Measurements from ENCODE around the gene NACC1. TPM values are rescaled to one million over a fixed set of nuclear protein-coding genes. Genes with fewer than 3 reads are reported as not detected.

Gene NACC1
- total RNA-seq, 1 experiment from 2014 or later = 80.9 TPM

GRCh38 chr19:13097033-13097462, 21.0 kb upstream of the NACC1 start:
- Mint-ChIP-seq H3K4me3 (ENCODE audit: low read depth, unreplicated experiment) (no peak overlapping the region), H3K4me1 (ENCODE audit: low read depth, unreplicated experiment) (no peaks in the 10 kb centered on the region), H3K27ac (ENCODE audit: unreplicated experiment) (no peak overlapping the region), H3K27me3 (ENCODE audit: unreplicated experiment) (no peaks in the 10 kb centered on the region), H3K9me3 (ENCODE audit: low read depth, unreplicated experiment) (no peaks in the 10 kb centered on the region), H3K36me3 (ENCODE audit: insufficient read depth, unreplicated experiment) (peaks cover 24% of the 10 kb centered on the region)
- intact Hi-C loops (cut with micrococcal nuclease; ENCODE audit: unreplicated experiment) = no loop called here
- no peak for DNase-seq
- TSS peak; percentile 23 for BruUV-seq (replicated peaks)
- CTCF ChIA-PET = no interaction called here
- TF ChIP-seq CTCF (IDR thresholded peaks at IDR 0.05; ENCODE audit: unreplicated experiment) = no peak

GRCh38 chr19:13097463-13098258, 20.4 kb upstream of the NACC1 start:
- BruUV-seq (replicated peaks) = no TSS peak
- peak overlapping the region; percentile 61 for H3K4me3 Mint-ChIP-seq (ENCODE audit: low read depth, unreplicated experiment)
- H3K27ac Mint-ChIP-seq (ENCODE audit: unreplicated experiment) = no peak overlapping the region
- no peaks in the 10 kb centered on the region for H3K9me3 Mint-ChIP-seq (ENCODE audit: low read depth, unreplicated experiment)
- DNase-seq = peak; percentile 24
- intact Hi-C loops (cut with micrococcal nuclease; ENCODE audit: unreplicated experiment) = no loop called here
- TF ChIP-seq CTCF (IDR thresholded peaks at IDR 0.05; ENCODE audit: unreplicated experiment) = no peak
- peaks cover 24% of the 10 kb centered on the region for H3K36me3 Mint-ChIP-seq (ENCODE audit: insufficient read depth, unreplicated experiment)
- CTCF ChIA-PET = no interaction called here
- no peaks in the 10 kb centered on the region for H3K27me3 Mint-ChIP-seq (ENCODE audit: unreplicated experiment)
- H3K4me1 Mint-ChIP-seq (ENCODE audit: low read depth, unreplicated experiment) = no peaks in the 10 kb centered on the region

GRCh38 chr19:13098277-13099072, 19.6 kb upstream of the NACC1 start:
- Mint-ChIP-seq H3K4me3 (ENCODE audit: low read depth, unreplicated experiment) (peak overlapping the region; percentile 61), H3K27ac (ENCODE audit: unreplicated experiment) (no peak overlapping the region), H3K9me3 (ENCODE audit: low read depth, unreplicated experiment) (no peaks in the 10 kb centered on the region), H3K27me3 (ENCODE audit: unreplicated experiment) (no peaks in the 10 kb centered on the region), H3K4me1 (ENCODE audit: low read depth, unreplicated experiment) (no peaks in the 10 kb centered on the region), H3K36me3 (ENCODE audit: insufficient read depth, unreplicated experiment) (peaks cover 24% of the 10 kb centered on the region)
- intact Hi-C loops (cut with micrococcal nuclease; ENCODE audit: unreplicated experiment) = no loop called here
- no TSS peak for BruUV-seq (replicated peaks)
- peak; percentile 49 for DNase-seq
- no peak for TF ChIP-seq CTCF (IDR thresholded peaks at IDR 0.05; ENCODE audit: unreplicated experiment)
- CTCF ChIA-PET = no interaction called here

- H3K4me3 Mint-ChIP-seq (ENCODE audit: low read depth, unreplicated experiment) = peak overlapping the region; percentile 61
- CTCF ChIA-PET = no interaction called here
- H3K36me3 Mint-ChIP-seq (ENCODE audit: insufficient read depth, unreplicated experiment) = peaks cover 24% of the 10 kb centered on the region
- TF ChIP-seq CTCF (IDR thresholded peaks at IDR 0.05; ENCODE audit: unreplicated experiment) = no peak
- no peak overlapping the region for H3K27ac Mint-ChIP-seq (ENCODE audit: unreplicated experiment)
- intact Hi-C loops (cut with micrococcal nuclease; ENCODE audit: unreplicated experiment) = no loop called here
- peak; percentile 29 for DNase-seq
- no TSS peak for BruUV-seq (replicated peaks)
- H3K27me3 Mint-ChIP-seq (ENCODE audit: unreplicated experiment) = no peaks in the 10 kb centered on the region
- H3K9me3 Mint-ChIP-seq (ENCODE audit: low read depth, unreplicated experiment) = no peaks in the 10 kb centered on the region
- H3K4me1 Mint-ChIP-seq (ENCODE audit: low read depth, unreplicated experiment) = no peaks in the 10 kb centered on the region
These were observed 18.7 kb upstream of the NACC1 start for GRCh38 chr19:13099073-13099999.

All from Calu3 (cell line).